Erythroblast (primary cell): ENCODE data around the gene RHBDL2.
"Not testable (repeated sequence)": the region's sequence is repeated elsewhere in the genome, so short reads cannot be mapped to it uniquely, and the experiment has no call there.

ENCODE experiments used
- DNase-seq, 2 experiments: peaks; one replicate each; lab custom pipeline; 2025; lab: John Stamatoyannopoulos, UW
- GATA1 ChIP-seq: IDR thresholded peaks from 2 replicates; pipeline ENCODE4 v1.6.1; 2011; ENCODE audit warnings: low read depth, mild to moderate bottlenecking, control low read depth, low read length, moderate library complexity
- POLR2A ChIP-seq: IDR thresholded peaks from 2 replicates; pipeline ENCODE4 v1.6.1; 2011; ENCODE audit warnings: mild to moderate bottlenecking, low read length

RHBDL2 gene

DNA sequence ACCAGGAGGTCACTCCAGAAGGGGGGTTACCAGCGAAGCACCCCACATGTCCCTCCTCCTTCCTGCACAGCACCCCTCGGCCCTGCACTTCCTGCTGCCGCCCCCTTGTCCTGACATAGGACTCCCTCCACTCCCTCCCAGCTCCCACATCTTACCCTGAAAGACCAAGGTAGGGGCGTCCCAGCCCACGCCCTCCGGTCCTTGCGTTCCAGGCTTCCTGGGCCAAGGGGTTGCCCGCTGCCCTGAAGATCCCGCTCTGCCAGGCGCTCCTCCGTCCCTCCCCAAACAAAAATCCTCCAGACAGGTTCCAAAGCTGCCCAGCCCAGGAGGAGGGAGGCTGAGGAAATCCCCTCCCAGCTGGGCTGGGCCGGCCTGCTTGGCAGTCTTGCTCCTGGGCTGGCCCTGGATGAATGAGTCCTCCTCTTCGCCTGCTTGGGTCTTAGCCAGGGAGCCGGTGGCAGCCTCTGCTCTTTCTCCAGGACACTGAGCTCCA, at the start of gene RHBDL2:
TSS of gene RHBDL2 (minus strand) at position 304 of the 493 bp plus-strand sequence. CDS start 22,618 bp downstream, outside the sequence.
- DNase-seq = no peak

DNA sequence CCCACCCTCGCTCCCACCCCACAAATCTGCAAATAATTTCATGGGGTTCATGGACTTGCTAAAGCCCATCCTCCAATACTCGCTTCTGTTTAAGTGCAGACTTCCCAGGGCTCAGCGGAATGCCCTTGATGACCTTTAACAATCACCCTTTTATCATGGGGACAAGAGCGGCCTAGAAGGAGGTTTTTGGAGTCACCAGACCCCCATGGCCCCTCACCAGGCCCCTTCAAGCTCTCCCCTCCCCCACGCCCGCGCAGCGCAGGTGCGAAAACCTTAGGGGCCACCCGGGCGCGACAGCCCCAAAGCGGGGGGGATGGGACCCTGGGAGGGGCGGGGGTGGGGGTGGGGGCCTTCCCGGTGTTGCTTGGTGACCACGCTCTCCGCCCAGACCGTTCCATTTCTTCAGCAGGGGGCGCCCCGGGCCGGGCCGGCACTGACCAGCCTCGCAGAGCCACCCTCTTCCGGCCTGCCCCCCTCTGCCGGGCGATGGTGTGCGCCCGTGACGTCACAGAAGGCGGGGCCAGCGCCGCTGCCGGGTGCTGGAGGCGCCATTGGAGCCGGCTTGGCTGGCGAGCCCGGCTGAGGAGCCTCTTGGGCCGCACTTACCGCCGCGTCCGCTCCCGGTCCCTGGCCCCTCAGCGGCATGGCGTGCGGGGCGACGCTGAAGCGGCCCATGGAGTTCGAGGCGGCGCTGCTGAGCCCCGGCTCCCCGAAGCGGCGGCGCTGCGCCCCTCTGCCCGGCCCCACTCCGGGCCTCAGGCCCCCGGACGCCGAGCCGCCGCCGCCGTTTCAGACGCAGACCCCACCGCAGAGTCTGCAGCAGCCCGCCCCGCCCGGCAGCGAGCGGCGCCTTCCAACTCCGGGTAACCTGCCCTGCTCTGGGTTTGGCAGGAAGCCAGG, 49.4 kb upstream of the RHBDL2 start, which contains the start of gene AKIRIN1:
TSS of gene AKIRIN1 (plus strand) at position 539 of the 900 bp plus-strand sequence. CDS start at position 644, 105 bp downstream.
- TF ChIP-seq GATA1 (no peak), POLR2A (peak; percentile 89)
- peak; percentile 98 for DNase-seq

More for the DNA sequence above, at the start of gene RHBDL2:
- TF ChIP-seq POLR2A (no peak), GATA1 (no peak)

- DNase-seq = no peak
- TF ChIP-seq GATA1 (no peak), POLR2A (no peak)
These were observed 48.7 kb upstream of the RHBDL2 start for GRCh38 chr1:38990386-38990737.

- no peak for DNase-seq
- TF ChIP-seq GATA1 (no peak), POLR2A (no peak)
These were observed 48.3 kb upstream of the RHBDL2 start for GRCh38 chr1:38989979-38990378.

GRCh38 chr1:38979380-38979779, 37.8 kb upstream of the RHBDL2 start:
- DNase-seq = not testable (repeated sequence)

DNA sequence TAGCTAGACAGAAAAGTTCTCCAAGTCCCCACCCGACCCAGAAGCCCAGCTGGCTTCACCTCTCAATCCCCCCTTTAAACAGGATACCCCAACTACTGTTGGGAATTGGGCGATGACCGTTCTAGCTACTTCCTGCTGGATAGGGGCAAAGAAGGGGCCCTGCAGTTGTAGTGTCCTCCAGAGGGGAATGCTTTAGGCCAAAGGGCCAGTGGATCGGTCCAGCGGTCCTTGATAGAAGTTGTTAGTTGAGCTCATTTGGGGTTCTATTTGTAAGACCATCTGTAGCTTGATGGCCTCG, 36.6 kb upstream of the RHBDL2 start:
- DNase-seq = peak; percentile 14 to 26

DNA sequence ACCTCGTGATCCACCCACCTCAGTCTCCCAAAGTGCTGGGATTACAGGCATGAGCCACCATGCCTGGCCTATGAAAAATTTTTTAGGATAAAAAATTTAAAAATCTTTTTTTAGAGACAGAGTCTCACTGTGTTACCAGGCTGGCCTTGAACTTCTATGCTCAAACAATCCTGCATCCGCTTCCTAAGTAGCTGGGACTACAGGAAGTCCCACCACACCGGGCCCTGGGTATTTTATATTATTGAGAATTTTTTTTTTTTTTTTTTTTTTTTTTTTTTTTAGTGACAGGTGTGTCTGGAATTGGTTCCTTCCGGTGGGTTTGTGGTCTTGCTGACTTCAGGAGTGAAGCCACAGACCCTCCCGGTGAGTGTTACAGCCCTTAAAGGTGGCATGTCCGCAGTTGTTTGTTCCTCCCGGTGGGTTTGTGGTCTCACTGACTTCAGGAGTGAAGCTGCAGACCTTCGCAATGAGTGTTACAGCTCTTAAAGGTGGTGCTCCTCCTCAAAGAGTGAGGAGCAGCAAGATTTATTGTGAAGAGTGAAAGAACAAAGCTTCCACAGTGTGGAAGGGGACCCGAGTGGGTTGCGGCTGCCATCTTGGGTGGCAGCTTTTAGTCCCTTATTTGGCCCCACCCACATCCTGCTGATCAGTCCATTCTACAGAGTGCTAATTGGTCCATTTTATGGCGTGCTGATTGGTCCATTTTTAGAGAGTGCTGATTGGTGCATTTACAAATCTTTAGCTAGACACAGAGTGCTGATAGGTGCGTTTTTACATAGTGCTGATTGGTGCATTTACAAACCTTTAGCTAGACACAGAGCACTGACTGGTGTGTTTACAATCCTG, 36.0 kb upstream of the RHBDL2 start:
- peak in 1 of 2 experiments; percentile 26 for DNase-seq

- DNase-seq = no peak
- TF ChIP-seq GATA1 (no peak), POLR2A (no peak)
These were observed 32.2 kb upstream of the RHBDL2 start for GRCh38 chr1:38973659-38974437.

GRCh38 chr1:38973145-38973544, 31.5 kb upstream of the RHBDL2 start:
- not testable (repeated sequence) for DNase-seq

DNA sequence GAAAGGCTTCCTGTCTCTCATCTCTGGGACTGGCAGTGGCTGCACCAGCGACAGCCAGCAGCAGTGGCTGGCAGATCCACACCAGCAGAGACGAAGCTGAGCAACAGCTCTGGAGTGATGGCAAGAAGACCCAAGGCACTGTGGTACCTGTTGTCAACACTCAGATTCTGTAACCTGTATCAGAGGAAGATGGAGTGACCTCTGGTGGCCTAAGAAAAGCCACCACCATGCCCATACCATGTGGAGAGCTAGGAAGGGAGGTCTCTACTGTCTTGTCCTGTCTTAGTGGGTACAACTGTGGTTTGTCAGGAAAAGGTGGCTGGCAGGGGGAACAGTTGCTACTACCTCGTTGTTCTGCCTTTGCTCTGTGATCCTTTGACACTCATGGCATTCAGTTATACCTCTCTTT, 22.5 kb upstream of the RHBDL2 start:
- DNase-seq = peak; percentile 48 to 53
- TF ChIP-seq GATA1 (no peak), POLR2A (no peak)

- TF ChIP-seq POLR2A (no peak), GATA1 (no peak)
These were observed 20.9 kb upstream of the RHBDL2 start for GRCh38 chr1:38962560-38962959.

GRCh38 chr1:38962113-38962512, 20.5 kb upstream of the RHBDL2 start:
- no peak for DNase-seq
- no peak for TF ChIP-seq POLR2A
- TF ChIP-seq GATA1 = no peak

More at GRCh38 chr1:38962560-38962959, 20.9 kb upstream of the RHBDL2 start:
- peak in 1 of 2 experiments; percentile 25 for DNase-seq

DNA sequence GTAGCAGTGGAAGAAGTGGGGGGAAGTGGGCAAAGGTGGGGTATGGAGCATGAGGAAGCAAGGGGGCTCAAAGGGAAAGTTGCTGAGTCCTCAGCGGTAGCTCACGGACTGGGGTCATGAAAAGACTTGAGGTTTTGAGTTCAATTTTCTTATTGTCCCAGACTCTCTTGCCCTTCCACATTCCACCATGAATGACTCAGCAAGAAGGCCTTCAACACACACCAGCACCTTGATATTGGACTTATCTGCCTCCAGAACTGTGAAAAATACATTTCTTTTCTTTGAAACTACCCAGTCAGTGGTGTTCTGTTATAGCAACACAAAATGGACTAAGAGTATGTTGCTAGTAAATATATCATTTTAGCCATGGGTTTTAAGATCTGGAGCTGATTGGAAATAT, 17.3 kb upstream of the RHBDL2 start:
- DNase-seq = peak; percentile 34 to 49
- TF ChIP-seq POLR2A (no peak), GATA1 (no peak)
